GM21381 (cell line): ENCODE data around the gene SRPRB.
"Not testable (repeated sequence)": the region's sequence is repeated elsewhere in the genome, so short reads cannot be mapped to it uniquely, and the experiment has no call there.

Experiments used
- ATAC-seq: cut with Tn5 transposase; IDR thresholded peaks from one replicate; pipeline ENCODE4 v1.9.1; 2021; ENCODE audit warnings: mild to moderate bottlenecking, moderate library complexity; ENCODE audit not compliant: unreplicated experiment

The SRPRB gene

DNA sequence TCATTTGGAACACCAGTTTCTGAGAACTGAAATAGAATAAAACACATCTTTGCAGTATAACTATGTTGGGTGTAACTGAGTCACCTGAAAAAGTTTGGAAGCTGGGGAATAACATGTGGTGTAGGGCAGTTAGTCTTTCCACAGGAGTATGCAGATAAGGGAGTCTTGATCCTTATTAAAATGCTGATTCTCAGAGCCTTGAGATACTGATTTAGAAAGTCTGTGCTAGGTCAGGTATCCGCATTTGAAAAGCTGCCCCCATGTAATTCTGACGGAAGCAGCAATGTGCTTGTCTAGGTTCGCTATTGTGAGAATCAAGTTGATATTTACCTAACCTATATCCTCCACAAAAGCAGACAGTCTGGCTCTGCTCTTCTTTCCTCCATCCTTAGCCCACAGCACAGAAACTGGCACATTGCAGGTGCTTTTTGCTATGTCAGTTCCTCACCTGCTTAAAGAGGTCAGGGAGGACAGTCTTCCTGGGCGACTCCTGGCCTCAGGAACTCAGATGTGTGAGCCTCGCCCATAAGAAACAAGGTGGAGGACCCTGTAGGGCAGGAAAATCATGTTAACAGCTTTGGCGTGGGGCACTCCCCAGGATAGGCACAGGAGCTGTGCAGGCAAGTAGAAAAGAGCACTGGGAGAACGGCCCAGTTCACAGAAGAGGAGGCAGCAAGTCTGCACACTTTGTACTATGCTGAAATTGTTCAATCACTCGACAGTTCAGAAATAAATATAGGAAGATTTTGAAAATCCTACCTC is 27.6 kb upstream of the SRPRB start:
- ATAC-seq = no peak

DNA sequence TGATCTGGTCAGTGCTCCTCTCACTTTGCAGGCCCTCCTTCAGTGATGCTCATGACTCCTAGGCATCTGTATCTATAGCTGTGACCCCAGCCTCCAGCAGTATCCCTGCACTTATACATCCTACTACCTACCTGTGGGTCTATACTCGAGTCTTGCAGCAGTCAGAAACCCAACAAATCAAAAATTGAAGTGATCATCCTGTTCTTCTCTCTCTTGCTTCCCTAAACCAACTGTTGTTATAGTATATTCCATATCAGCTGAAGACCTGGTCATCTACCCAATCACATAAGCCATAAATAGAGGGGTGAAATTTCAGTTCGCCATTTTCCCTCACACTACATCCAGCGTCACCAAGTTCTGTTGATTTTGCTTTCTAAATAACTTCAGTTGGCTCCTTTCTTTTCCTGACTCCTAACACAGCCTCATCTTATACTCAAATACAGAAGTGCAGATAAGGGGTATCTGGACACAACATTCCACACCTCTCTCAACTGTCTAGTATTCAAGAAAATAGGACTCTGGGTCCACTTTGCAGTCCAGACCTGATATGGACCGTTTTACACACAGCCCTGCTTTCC is 25.9 kb upstream of the SRPRB start:
- ATAC-seq = no peak

DNA sequence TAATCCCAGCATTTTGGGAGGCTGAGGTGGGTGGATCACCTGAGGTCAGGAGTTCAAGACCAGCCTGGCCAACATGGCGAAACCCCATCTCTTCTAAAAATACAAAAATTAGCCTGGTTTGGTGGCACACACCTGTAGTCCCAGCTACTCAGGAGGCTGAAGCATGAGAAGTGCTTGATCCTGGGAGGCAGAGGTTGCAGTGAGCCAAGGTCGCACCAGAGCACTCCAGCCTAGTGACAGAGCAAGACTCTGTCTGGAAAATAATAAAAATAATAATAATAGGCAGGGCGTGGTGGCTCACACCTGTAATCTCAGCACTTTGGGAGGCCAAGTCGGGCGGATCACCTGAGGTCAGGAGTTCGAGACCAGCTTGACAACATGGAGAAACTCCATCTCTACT is 24.9 kb upstream of the SRPRB start:
- not testable (repeated sequence) for ATAC-seq

DNA sequence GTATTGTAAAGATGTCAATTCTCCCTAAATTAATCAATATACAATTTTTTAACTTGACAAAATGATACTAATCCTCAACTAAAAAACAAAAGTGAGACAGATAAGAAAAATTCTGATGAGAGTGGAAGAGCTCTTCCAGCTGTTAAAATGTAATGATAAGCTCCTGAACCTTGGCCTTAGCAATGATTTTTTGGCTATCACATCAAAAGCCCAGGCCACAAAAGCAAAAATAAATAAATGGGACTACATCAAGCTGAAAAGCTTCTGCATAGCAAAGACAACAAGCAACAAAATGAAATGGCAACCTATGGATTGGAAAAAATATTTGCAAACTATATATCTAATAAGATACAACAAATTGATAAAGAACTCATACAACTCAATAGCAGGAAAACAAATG is 24.0 kb upstream of the SRPRB start:
- ATAC-seq = no peak

DNA sequence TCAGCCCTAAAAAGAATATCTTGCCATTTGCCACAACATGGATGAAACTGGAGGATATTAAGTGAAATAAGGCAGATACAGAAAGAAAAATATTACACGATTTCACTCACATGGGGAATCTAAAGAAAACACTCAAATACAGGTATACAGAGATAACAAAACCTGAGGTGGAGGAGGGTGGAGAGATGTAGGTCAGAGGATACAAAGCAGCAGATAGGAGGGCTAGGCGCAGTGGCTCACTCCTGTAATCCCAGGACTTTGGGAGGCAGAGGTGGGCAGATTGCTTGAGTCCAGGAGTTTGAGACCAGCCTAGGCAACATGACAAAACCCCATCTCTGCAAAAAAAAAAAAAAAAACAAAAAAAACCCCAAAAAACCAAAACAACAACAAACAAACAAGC is 23.2 kb upstream of the SRPRB start:
- no peak for ATAC-seq

DNA sequence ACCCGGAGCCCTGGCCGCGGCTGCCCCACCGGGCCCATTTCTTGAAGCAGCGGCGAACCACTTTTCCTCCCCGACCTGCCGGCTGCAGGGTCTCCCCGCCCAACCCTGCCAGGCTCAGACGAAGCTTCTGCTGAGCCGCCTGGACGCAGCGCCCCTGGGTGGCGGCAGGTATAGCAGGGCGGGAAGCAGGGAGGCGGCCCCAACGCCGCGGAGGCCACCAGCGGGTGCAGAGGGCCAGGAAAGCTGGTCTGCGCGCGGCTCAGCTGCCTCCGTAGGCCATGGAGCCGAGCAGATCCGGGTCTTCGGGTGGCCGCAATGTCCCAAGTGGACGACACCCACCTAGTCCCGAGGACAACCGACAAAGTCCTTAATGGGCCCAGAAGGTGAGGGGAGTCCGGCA is 21.9 kb upstream of the SRPRB start:
- ATAC-seq = no peak

DNA sequence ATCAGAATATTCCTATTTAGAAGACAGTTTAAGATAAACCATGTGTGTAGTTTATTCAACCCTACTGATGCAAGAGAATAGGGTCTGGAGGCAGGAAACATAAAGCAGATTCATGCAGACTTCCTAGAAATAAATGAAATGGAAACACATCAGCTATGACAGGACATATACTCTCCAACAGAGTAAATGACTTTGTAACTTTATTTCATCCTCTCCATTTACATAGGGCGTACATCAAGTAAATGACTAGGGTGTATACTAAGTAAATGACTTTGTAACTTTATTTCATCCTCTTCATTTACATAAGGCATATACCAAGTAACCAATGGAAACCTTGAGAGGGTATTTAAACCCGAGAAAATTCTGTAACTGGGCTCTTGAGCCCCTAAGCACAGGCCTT is 17.6 kb upstream of the SRPRB start:
- no peak for ATAC-seq

DNA sequence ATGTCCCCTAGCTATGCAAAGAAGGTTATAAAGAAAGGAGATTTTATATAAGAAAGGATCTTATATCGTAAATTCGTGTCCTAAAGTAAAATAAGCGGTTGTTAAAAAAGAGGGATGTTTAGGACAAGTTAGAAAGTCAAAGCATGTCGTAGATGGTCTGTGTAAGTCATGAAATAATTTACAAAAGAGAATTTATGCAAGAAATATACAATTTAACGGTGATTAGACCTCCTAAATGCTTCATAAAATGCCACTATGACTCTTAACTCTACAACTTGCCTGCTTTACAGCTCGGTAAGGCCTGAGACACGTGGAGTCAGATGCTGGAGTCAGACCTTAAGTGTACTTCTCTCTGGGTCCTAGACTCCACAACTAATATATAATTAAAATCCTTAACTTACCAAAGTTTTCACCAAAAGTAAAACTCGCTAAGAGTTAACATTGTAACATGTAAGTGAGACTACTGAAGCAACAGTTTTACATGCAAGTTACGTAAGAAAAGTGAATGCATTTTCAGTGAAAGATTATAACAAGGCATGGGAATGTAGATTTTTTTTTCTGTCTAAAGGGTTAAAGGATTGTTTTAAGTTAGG is 13.3 kb upstream of the SRPRB start:
- no peak for ATAC-seq

DNA sequence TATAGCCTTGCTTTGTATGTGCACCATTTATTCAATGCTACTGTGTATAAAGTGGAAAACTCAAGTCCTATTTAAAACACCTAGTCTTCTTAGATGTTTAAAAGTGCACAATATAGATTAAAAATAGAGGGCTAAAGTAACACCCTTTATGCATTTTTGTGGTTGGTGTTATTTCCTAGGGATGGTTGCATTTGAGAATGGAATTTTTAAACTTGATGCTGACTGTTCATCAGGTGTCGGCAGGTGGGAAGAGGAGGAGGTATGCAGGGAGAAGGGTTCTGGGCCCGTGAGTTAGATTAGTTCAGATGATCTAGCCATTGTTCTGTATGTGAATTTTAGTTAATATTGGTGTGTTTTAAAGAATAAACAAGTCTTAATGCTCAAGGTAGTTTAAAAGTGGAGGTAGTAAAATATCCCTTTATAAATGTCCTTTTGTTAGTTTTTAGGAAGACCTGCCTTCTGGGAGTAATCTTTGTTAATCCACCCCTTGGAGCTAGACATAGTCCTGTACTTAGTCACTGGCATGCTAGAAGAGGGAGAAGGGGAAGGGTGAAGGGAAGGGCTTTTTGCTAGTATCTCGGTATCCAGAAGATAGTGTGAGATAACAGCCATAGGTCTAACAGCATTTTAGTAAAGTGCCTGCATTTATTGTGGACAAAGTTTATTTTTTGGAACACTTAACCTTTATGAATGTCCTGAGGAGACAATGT is 8.1 kb upstream of the SRPRB start:
- no peak for ATAC-seq

DNA sequence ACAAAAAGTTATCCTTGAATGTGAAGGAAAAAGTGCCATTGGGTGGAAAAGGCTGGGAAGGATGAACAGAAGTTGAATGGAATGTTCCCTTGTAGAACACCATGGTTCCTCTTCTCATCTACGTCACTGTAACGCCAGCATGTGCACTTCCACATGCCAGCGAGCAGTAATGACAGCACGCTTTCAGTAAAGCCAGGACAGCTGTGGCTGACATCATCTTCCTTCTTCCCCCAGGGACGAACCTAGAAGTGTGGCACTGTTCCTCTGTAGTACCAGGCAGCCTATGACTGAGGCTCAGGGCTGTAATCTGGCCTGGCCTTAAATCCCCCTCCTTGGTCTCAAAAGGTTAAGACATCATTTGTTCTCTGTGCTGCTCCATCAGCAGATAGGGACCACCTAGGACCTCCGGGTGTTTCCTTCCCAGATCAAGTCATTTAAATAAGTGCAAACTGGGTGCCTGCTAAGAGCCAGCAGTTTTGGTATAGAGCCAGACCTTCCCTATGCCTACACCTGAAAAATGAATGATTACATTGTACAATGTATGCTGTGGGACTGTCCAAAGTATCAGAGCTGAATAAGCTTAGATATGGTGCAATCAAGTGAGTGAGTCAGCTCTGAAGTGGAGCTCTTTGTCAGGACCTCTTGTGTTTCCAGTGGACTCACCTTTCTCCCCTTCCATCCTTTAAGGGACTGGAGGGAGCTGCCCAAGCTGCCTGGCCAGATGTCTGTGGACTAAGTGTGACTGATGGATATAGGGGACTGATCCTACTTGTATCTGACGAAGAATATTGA is 5.6 kb upstream of the SRPRB start:
- ATAC-seq = no peak

DNA sequence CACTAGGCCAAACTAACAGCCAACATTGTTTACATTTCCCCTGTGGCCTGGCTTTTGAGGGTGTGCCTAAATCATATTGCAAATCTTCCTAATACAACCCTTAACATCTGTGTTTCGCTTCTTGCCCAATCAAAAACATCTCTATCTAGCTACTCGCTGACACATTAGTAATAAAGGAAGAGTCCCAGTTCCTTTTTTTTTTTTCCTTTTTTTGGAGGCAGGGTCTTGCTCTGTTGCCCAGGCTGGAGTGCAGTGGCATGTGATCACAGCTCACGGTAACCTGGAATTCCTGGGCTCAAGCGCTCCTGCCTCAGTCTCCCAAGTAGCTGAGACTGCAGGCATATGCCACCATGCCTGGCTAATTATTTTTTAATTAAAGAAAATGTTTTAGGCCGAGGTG is 2.1 kb upstream of the SRPRB start:
- ATAC-seq = no peak

DNA sequence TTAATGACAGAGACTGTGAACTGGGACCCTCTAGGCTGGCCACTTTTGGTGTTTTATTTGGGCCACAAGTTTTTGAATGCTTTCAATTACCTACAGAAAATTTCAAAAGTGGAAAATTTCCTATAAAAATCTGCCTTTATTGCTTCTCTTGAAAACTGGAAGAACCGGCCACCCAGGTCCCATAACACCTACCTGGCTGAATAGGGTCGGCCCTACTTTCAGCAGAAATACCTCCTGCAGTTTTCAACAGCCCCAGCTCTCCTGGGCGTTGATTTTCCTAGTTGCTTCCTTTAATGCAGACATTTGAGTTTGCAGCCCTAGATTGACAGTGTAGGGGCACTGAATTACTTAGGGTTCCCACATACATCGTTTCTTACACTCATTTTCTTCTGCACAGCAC is 719 bp upstream of the SRPRB start:
- no peak for ATAC-seq

DNA sequence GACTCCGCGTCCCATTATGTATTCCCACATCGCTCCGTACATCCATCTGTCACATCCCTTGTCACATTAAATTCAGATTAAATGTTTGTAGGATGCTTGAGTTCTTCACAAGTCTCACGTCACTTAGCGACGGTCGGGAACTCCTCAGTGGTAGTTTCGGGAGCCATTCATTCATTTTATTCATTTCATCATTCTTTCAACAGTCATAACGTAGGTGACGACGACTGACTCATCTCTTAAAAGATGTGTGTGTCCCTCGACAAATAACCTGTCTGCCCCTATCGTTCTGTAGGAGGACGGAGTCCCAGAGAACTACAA is 272 bp upstream of the SRPRB start:
- no peak for ATAC-seq

DNA sequence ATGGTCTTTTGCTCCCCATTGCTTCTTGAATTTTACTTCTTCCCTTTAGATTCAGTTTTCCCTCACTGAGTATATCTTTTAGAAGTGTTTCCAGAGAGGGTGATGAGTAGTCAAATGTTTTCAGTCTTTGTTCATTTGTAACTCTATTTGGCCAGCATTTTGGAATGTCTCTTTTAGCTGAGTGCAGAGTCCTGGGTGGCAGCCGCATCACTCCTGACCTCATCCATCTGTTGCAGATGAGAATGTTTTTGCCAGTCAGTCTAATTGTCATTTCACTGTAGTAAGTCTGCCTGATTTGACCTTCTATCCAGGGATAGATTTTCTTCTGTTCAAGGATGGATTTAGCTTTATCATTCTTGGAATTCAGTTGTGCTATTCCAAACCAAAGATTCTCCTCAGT is 7.3 kb downstream of the SRPRB start:
- ATAC-seq = no peak

DNA sequence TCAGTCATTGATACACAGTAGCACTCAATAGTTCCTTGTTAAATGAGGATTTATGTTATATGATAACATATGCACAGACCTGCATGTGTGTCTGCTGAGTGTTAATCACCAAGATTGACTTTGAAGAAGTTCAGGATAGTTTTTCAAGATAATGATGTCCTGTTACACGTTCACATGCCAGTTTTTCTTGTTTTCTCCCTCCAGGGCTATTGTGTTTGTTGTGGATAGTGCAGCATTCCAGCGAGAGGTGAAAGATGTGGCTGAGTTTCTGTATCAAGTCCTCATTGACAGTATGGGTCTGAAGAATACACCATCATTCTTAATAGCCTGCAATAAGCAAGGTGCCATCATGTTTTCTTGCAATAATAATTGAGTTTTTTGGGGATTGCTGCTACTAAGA is 9.8 kb downstream of the SRPRB start:
- no peak for ATAC-seq

DNA sequence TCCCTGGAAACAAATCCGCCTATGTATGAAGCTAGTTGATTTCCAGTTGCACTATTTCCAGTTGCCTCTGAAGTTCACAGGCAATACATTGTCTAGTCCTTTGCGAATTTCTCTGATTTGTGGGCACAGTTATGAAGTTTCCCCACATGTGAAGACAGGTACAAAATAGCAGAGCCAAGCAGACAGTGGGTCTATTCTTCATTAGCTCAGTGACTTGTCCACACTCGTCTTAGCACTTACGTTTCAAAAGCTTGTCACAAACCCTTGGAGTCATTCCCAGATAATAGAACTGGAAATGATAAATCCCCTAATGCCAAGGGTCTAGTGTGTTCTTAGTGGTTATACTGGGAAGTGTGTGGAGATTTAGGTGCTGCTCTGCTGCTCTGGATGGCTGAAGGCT is 14.5 kb downstream of the SRPRB start:
- no peak for ATAC-seq

DNA sequence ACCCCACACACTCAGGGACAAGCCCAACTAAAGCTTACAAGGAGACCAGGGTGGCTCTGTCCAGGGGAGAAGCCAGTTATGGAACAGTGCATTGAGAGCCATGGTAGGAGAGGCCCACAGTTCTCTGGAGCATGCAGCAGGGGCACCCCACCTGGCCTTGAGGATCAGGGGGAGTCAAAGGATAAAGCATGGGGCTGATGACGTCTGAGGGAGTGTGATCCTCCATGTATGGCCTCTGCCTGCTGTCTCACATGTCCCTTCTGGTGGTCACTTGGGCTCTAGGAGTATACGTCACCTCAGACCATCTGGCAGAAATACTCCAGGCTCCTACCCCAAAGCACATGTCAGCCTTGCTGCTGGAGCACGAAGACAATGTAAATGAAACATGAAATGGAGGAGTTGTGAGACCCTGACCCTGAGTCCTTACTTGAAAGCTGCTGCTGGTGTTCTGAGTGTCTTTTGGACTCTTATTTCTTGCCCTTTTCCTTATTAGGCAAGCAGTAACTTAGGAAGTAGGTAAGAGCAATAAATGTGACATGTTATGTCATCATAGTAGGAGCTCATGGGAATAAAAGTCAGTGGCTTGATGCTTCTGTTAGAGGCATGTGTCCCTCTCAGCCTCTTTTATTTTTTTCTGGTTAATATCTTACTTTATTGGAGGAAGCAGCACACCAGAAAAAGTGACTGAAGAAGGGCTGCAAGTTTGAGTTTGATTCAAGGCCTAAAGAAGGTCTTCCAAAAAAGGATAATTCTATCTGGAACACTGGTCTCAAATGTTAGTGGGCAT is 15.5 kb downstream of the SRPRB start:
- ATAC-seq = no peak

DNA sequence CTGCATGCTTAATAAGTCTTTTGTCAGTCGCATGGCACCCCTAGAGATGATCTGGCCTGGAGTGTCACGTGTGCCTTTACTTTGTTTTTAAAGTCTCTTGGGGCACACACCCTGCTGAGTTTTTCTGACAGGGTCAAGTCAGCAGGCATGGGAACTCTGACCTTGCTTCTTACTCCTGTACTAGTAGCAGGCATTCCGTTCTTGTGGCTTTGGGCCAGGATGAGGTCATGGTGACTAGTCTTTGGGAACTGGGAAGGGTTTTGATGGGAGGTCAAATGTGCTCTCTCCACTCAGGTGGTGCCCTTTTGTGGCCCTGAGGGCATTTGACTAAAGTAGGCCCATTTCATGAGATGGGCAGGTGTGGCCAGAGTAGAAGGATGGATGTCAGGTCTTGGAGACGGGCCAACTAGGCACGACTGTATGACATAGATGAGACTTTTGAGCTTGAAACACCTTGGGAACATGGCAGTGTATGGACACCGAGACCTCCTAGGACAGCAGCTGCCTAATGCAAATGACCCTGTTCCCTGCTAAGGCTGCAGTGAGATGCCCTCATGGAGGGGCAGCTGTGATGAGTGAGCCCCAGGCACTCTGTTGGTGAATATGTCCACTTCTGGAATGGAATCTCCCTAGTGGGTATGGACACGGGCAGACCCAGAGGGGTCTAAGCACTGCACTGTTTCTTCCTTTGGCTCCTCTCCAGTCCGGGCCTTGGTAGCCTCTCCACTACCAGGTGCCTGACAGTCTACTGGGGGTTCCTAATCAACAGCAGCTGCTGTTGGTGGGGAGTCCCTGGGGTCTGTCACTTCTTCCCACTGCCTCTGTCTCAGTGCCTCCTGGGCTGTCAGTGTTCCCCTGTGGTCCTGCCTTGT is 16.4 kb downstream of the SRPRB start:
- ATAC-seq = no peak

DNA sequence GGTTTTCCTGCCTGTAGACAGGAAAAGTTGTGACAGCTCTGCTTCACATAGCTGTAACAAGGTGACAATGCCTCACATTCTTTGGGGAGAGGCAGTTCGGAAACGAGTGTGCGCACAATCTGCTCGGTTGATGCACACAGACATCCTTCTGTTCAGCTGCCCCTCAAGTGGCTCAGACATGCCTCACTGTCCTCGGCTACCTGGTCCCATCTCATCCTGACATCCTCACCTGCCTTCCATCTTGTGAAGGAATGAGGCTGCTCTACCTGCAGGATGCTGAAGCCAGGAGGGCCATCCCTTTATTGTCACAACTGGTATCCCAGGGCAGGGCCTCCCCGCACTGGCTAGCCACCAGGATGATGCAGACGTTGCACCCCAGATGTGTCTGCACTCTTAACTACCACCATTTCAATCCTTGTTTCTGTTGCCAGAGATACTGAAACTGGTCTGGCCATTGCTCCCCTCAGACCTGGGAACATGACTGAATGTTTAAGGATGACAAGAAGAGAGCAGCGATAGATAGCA is 19.4 kb downstream of the SRPRB start:
- ATAC-seq = no peak
